ES-I3 (cell line): Measurements from ENCODE around the gene ARHGAP24.
"Not testable (repeated sequence)": the region's sequence is repeated elsewhere in the genome, so short reads cannot be mapped to it uniquely, and the experiment has no call there.

Experiments
- H3K36me3 ChIP-seq: 2 replicates; pipeline ENCODE4 v1.6.1; 2013; ENCODE audit warnings: mild to moderate bottlenecking, low read length, control low read depth, moderate library complexity; ENCODE audit not compliant: insufficient read depth
- H3K4me1 ChIP-seq: 2 replicates; pipeline ENCODE4 v1.6.1; 2013; ENCODE audit warnings: mild to moderate bottlenecking, control low read depth, low read length; ENCODE audit not compliant: insufficient read depth
- H3K9ac ChIP-seq: 2 replicates; pipeline ENCODE4 v1.6.1; 2013; ENCODE audit warnings: low read depth, mild to moderate bottlenecking, low read length, moderate library complexity
- H3K9me3 ChIP-seq: 2 replicates; pipeline ENCODE4 v1.6.1; 2013; ENCODE audit warnings: mild to moderate bottlenecking, low read length, moderate library complexity; ENCODE audit not compliant: control insufficient read depth, insufficient read depth

Gene ARHGAP24

DNA sequence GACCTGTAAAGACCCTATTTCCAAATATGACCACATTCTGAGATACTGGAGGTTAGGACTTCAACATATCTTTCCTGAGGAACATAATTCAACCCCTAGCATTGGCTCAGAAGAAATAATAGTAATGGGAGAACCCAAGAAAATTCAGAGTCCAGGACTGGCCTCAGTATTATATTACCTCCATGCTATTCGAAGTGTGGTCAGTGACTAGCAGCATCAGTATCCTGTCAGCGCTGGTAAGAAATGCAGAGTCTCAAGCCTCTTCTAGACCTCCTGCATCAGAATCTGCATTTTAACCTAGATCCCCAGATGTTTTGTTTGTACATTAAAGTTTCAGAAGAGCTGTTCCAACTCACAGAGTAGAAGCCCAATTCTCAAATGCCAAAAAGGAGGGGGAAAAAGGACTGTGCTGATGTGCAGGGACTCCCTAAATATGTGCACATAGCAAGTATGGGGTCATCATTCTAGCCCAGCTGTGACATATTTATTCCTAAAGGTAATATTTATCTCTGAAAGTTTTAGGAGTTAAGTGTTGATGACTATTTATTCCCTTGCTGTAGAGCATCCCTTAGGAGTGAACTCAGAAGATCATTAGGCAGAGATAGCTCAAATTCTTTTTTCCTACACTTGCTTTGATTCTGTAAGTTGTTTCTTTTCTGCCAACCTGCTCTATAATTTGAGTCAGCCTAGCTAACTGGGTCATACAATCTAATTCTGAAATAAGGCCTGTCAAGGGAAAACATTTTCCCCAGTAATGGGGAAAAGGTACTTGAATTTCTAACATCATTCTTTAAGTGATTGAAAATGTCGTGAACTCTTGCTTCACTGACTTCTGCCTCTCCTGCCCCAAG lies 361.9 kb downstream of the ARHGAP24 start:
- Histone ChIP-seq H3K36me3 (no peaks in the 10 kb centered on the region), H3K9ac (no peak overlapping the region), H3K4me1 (peaks cover 3% of the 10 kb centered on the region; the same call in 1 of the 2 replicates), H3K9me3 (no peaks in the 10 kb centered on the region)

GRCh38 chr4:85837439-85837733 lies 362.4 kb downstream of the ARHGAP24 start:
- no peaks in the 10 kb centered on the region for H3K4me1 ChIP-seq
- no peaks in the 10 kb centered on the region for H3K9me3 ChIP-seq
- H3K36me3 ChIP-seq: no peaks in the 10 kb centered on the region
- H3K9ac ChIP-seq: no peak overlapping the region

GRCh38 chr4:85839981-85840451 lies 365.1 kb downstream of the ARHGAP24 start:
- not testable (repeated sequence) for H3K4me1 ChIP-seq, H3K36me3 ChIP-seq, H3K9ac ChIP-seq, H3K9me3 ChIP-seq

GRCh38 chr4:85842540-85842939 lies 367.6 kb downstream of the ARHGAP24 start:
- no peaks in the 10 kb centered on the region for H3K9me3 ChIP-seq
- no peaks in the 10 kb centered on the region for H3K4me1 ChIP-seq
- no peak overlapping the region for H3K9ac ChIP-seq
- no peaks in the 10 kb centered on the region for H3K36me3 ChIP-seq

DNA sequence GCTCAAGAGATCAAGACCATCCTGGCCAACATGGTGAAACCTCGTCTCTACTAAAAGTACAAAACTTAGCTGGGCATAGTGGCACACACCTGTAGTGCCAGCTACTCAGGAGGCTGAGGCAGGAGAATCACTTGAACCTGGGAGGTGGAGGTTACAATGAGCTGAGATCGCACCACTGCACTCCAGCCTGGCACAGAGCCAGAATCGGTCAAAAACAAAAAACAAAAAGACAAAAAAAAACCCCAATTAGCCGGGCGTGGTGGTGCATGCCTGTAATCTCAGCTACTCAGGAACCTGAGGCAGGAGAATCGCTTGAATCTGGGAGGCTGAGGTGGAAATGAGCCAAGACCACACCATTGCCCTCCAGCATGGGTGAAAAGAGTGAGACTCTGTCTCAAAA lies 378.8 kb downstream of the ARHGAP24 start:
- H3K36me3 ChIP-seq, H3K4me1 ChIP-seq, H3K9me3 ChIP-seq, H3K9ac ChIP-seq: not testable (repeated sequence)

- H3K9me3 ChIP-seq: no peaks in the 10 kb centered on the region
- no peaks in the 10 kb centered on the region for H3K36me3 ChIP-seq
- no peak overlapping the region for H3K9ac ChIP-seq
- H3K4me1 ChIP-seq: no peaks in the 10 kb centered on the region
These were observed 379.6 kb downstream of the ARHGAP24 start for GRCh38 chr4:85854546-85854945.

DNA sequence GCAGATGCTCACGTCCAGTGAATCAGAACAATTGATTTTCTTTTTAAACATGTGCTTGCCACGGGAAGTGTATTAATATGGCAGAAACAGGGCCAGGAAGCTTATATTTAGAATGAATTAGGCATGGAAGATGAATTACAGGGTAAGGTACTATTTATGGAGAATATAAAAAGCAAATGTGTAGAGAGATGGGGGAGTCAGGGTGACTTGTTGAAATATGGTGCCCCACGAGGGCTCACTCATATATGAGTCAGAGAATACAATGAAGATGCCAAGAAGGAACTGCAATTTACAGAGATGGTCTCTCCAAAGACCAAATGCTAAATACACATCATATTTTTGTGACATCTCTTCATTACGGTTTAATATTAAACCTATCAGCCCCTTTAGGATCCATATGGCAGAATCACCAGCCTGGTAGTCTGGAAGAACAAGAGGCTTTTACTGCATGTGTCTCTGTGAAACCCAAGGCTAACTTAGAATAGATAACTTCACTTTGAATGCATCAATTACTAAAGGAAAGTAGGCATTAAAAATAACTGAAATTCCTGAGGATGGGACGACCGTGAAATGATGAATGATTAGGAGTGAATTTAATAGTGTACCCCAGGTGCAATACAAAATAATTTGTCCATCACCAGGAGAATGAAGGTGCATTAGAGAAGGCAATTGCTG lies 385.3 kb downstream of the ARHGAP24 start:
- Histone ChIP-seq H3K9me3 (no peaks in the 10 kb centered on the region), H3K4me1 (no peaks in the 10 kb centered on the region; the same call in 1 of the 2 replicates), H3K36me3 (no peaks in the 10 kb centered on the region), H3K9ac (no peak overlapping the region)

- H3K4me1 ChIP-seq: no peaks in the 10 kb centered on the region; the same call in 1 of the 2 replicates
- H3K36me3 ChIP-seq: no peaks in the 10 kb centered on the region
- no peak overlapping the region for H3K9ac ChIP-seq
- no peaks in the 10 kb centered on the region for H3K9me3 ChIP-seq
These were observed 386.3 kb downstream of the ARHGAP24 start for GRCh38 chr4:85861064-85861765.

GRCh38 chr4:85862896-85863295 lies 387.9 kb downstream of the ARHGAP24 start:
- no peaks in the 10 kb centered on the region; the same call in 1 of the 2 replicates for H3K4me1 ChIP-seq
- H3K9ac ChIP-seq: no peak overlapping the region
- no peaks in the 10 kb centered on the region for H3K9me3 ChIP-seq

GRCh38 chr4:85864259-85865205 lies 389.6 kb downstream of the ARHGAP24 start:
- H3K9me3 ChIP-seq: no peaks in the 10 kb centered on the region

More at GRCh38 chr4:85862896-85863295, 387.9 kb downstream of the ARHGAP24 start:
- H3K36me3 ChIP-seq: no peaks in the 10 kb centered on the region

GRCh38 chr4:85865256-85865655 lies 390.3 kb downstream of the ARHGAP24 start:
- Histone ChIP-seq H3K36me3 (no peaks in the 10 kb centered on the region), H3K9ac (no peak overlapping the region), H3K9me3 (no peaks in the 10 kb centered on the region), H3K4me1 (peaks cover 5% of the 10 kb centered on the region)

More at GRCh38 chr4:85864259-85865205, 389.6 kb downstream of the ARHGAP24 start:
- Histone ChIP-seq H3K9ac (no peak overlapping the region), H3K36me3 (no peaks in the 10 kb centered on the region), H3K4me1 (peaks cover 5% of the 10 kb centered on the region)

- Histone ChIP-seq H3K36me3 (no peaks in the 10 kb centered on the region), H3K4me1 (peaks cover 5% of the 10 kb centered on the region), H3K9me3 (no peaks in the 10 kb centered on the region), H3K9ac (no peak overlapping the region)
These were observed 391.6 kb downstream of the ARHGAP24 start for GRCh38 chr4:85866508-85866907.

DNA sequence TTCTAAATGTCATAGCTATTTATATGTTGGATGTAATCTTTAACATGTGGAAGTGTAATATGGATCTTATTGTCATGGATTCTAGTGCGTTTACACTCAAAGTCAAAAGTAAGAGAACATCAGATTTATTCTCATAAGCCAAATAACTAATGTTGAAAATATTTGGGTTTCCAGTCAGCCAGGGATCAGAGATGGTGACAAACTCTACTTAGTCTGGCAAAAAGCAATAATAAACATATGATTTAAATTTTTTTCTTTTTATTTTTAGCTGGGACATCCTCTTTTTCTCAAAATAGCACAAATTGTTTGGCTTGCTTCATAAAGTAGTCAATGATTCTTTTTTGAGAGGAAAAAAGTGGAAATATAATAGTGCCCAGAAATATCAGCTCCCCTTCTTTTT lies 392.3 kb downstream of the ARHGAP24 start:
- Histone ChIP-seq H3K9me3 (no peaks in the 10 kb centered on the region), H3K4me1 (peaks cover 5% of the 10 kb centered on the region), H3K9ac (no peak overlapping the region), H3K36me3 (no peaks in the 10 kb centered on the region)

DNA sequence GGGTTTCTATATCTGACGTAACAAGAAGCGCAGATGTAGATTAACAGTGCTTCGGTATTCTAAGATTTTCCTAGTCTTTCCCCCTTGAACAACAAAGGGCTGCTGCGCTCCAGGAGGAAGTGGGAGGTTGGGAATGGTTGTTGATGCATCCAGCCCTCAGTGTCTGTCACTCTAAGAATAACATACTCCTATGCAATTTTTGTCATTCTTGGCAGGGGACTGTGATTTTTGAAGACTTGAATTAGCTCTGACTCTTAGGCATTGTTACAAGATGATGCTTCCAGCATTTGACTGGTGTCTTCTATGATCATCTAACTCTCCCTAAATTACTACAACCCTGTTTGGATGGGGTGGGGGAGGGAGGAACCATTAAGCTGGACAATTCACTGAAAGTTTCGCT lies 394.2 kb downstream of the ARHGAP24 start:
- Histone ChIP-seq H3K9ac (no peak overlapping the region), H3K4me1 (peaks cover 5% of the 10 kb centered on the region), H3K9me3 (no peaks in the 10 kb centered on the region), H3K36me3 (no peaks in the 10 kb centered on the region)
